MM.1S (cell line): ENCODE data around the gene RBM8A.
A peak's percentile ranks its signal among the peaks of the same experiment; 100 is the strongest.

ENCODE experiments used
- DNase-seq: peaks from one replicate; pipeline ENCODE4 v3.0.0-alpha.2; 2015
- H2AFZ ChIP-seq: fragments of 300-600 bp; sonication (generic); 2 replicates; pipeline ENCODE4 v1.6.0; 2016; ENCODE audit warnings: antibody characterized with exemption, low read length
- H3F3A ChIP-seq: fragments of 300-600 bp; sonication (generic); 2 replicates; pipeline ENCODE4 v1.6.1; 2016; ENCODE audit warnings: mild to moderate bottlenecking, antibody characterized with exemption, low read length, moderate library complexity, mixed read lengths; ENCODE audit not compliant: insufficient read depth
- H3K27ac ChIP-seq: fragments of 300-600 bp; sonication (generic); 2 replicates; pipeline ENCODE4 v1.5.1; 2016; ENCODE audit warnings: mild to moderate bottlenecking, low read length
- H3K27me3 ChIP-seq: fragments of 300-600 bp; sonication (generic); replicated peaks from 2 replicates; pipeline ENCODE4 v1.6.0; 2016; ENCODE audit warnings: low read length; ENCODE audit not compliant: insufficient read depth
- H3K36me3 ChIP-seq: fragments of 300-600 bp; sonication (generic); replicated peaks from 2 replicates; pipeline ENCODE4 v1.6.1; 2016; ENCODE audit warnings: mild to moderate bottlenecking, low read length, mixed read lengths; ENCODE audit not compliant: insufficient read depth
- H3K4me1 ChIP-seq: fragments of 300-600 bp; sonication (generic); 2 replicates; pipeline ENCODE4 v1.6.1; 2016; ENCODE audit warnings: low read length, mixed read lengths
- H3K4me2 ChIP-seq: fragments of 300-600 bp; sonication (generic); 2 replicates; pipeline ENCODE4 v1.6.0; 2016; ENCODE audit warnings: low read depth, low read length
- H3K4me3 ChIP-seq: fragments of 300-600 bp; sonication (generic); 2 replicates; pipeline ENCODE4 v1.5.1; 2016; ENCODE audit warnings: low read length, mixed read lengths
- H3K79me2 ChIP-seq: fragments of 300-600 bp; sonication (generic); 2 replicates; pipeline ENCODE4 v1.6.1; 2016; ENCODE audit warnings: mixed run types, low read length, mixed read lengths
- H3K9ac ChIP-seq: fragments of 300-600 bp; sonication (generic); 2 replicates; pipeline ENCODE4 v1.6.1; 2016; ENCODE audit warnings: low read length, mixed read lengths
- H3K9me2 ChIP-seq: fragments of 300-600 bp; sonication (generic); replicated peaks from 2 replicates; pipeline ENCODE4 v1.6.1; 2016; ENCODE audit warnings: mild to moderate bottlenecking, low read length, mixed read lengths; ENCODE audit not compliant: insufficient read depth
- H3K9me3 ChIP-seq: fragments of 300-600 bp; sonication (generic); replicated peaks from 2 replicates; pipeline ENCODE4 v1.6.1; 2016; ENCODE audit warnings: mild to moderate bottlenecking, low read length, mixed read lengths; ENCODE audit not compliant: insufficient read depth
- H4K20me1 ChIP-seq: fragments of 300-600 bp; sonication (generic); 2 replicates; pipeline ENCODE4 v1.6.1; 2016; ENCODE audit warnings: mild to moderate bottlenecking, low read length, moderate library complexity, mixed read lengths; ENCODE audit not compliant: insufficient read depth
- CTCF ChIP-seq: fragments of 300-600 bp; sonication (generic); IDR thresholded peaks from 2 replicates; pipeline ENCODE4 v1.5.1; 2016; ENCODE audit warnings: antibody characterized with exemption, low read length, mixed read lengths
- EZH2 ChIP-seq: fragments of 300-600 bp; sonication (generic); optimal IDR thresholded peaks from 2 replicates; pipeline ENCODE3; 2017; ENCODE audit warnings: low read depth, mild to moderate bottlenecking, antibody characterized with exemption, low read length, mixed read lengths
- EZH2phosphoT487 ChIP-seq: fragments of 300-600 bp; sonication (generic); IDR thresholded peaks from 2 replicates; pipeline ENCODE4 v1.6.1; 2018; ENCODE audit warnings: antibody characterized with exemption, low read length

Gene RBM8A

GRCh38 chr1:145892486-145893087 lies 34.7 kb downstream of the RBM8A start:
- H3K79me2 ChIP-seq: no peaks in the 10 kb centered on the region
- no peaks in the 10 kb centered on the region for H3K9me2 ChIP-seq
- no peak overlapping the region for H3K27ac ChIP-seq
- no peak overlapping the region for H2AFZ ChIP-seq
- no peak for DNase-seq
- no peaks in the 10 kb centered on the region for H3K36me3 ChIP-seq
- H3F3A ChIP-seq: no peaks in the 10 kb centered on the region
- H3K4me3 ChIP-seq: no peak overlapping the region
- no peaks in the 10 kb centered on the region for H3K27me3 ChIP-seq
- no peak overlapping the region for H3K4me2 ChIP-seq
- H3K9me3 ChIP-seq: no peaks in the 10 kb centered on the region
- H4K20me1 ChIP-seq: no peaks in the 10 kb centered on the region
- TF ChIP-seq EZH2phosphoT487 (no peak), EZH2 (no peak), CTCF (no peak)
- H3K9ac ChIP-seq: no peak overlapping the region
- no peaks in the 10 kb centered on the region for H3K4me1 ChIP-seq

GRCh38 chr1:145891587-145892485 lies 35.4 kb downstream of the RBM8A start:
- Histone ChIP-seq H3K4me1 (no peaks in the 10 kb centered on the region), H3F3A (no peaks in the 10 kb centered on the region), H3K36me3 (no peaks in the 10 kb centered on the region), H3K9me2 (no peaks in the 10 kb centered on the region), H3K9me3 (no peaks in the 10 kb centered on the region), H4K20me1 (no peaks in the 10 kb centered on the region), H3K4me3 (no peak overlapping the region), H3K4me2 (no peak overlapping the region), H2AFZ (0 out of 2 replicates have a peak overlapping the region, but pooled peaks have one; percentile 0), H3K27ac (no peak overlapping the region), H3K9ac (no peak overlapping the region), H3K79me2 (no peaks in the 10 kb centered on the region), H3K27me3 (no peaks in the 10 kb centered on the region)
- DNase-seq: peak; percentile 61
- TF ChIP-seq EZH2phosphoT487: no peak
- TF ChIP-seq CTCF: peak; percentile 90

GRCh38 chr1:145891143-145891542 lies 36.1 kb downstream of the RBM8A start:
- H3K4me1 ChIP-seq: no peaks in the 10 kb centered on the region
- H3K4me3 ChIP-seq: no peak overlapping the region
- H3K9me3 ChIP-seq: no peaks in the 10 kb centered on the region
- H3K9ac ChIP-seq: no peak overlapping the region
- no peaks in the 10 kb centered on the region for H4K20me1 ChIP-seq
- no peak overlapping the region for H2AFZ ChIP-seq
- TF ChIP-seq EZH2 (no peak), CTCF (no peak), EZH2phosphoT487 (no peak)
- no peaks in the 10 kb centered on the region for H3K36me3 ChIP-seq
- no peaks in the 10 kb centered on the region for H3K79me2 ChIP-seq
- no peak overlapping the region for H3K27ac ChIP-seq
- H3K4me2 ChIP-seq: no peak overlapping the region
- H3K9me2 ChIP-seq: no peaks in the 10 kb centered on the region
- DNase-seq: no peak
- no peaks in the 10 kb centered on the region for H3F3A ChIP-seq
- no peaks in the 10 kb centered on the region for H3K27me3 ChIP-seq
